HepG2 (cell line): ENCODE results near the gene MBLAC1. TPM values are rescaled to one million over a fixed set of nuclear protein-coding genes. Genes with fewer than 3 reads are reported as not detected.

Experiments used
- ATAD3A ChIP-seq: sonication (generic); formaldehyde crosslinking; IDR thresholded peaks from 2 replicates; pipeline ENCODE4 v1.4.0; 2020; ENCODE audit warnings: missing genetic modification reagents
- GMEB1 ChIP-seq: sonication (generic); formaldehyde crosslinking; IDR thresholded peaks from 2 replicates; pipeline ENCODE4 v1.5.1; 2020; ENCODE audit warnings: missing genetic modification reagents, mild to moderate bottlenecking, borderline replicate concordance
- RNF219 ChIP-seq: sonication (generic); formaldehyde crosslinking; IDR thresholded peaks from 2 replicates; pipeline ENCODE4 v1.5.0; 2020; ENCODE audit warnings: mild to moderate bottlenecking, missing genetic modification reagents
- RXRA ChIP-seq: sonication (generic); formaldehyde crosslinking; IDR thresholded peaks from 2 replicates; pipeline ENCODE4 v1.5.1; 2020; ENCODE audit warnings: missing genetic modification reagents
- UBTF ChIP-seq: sonication (generic); formaldehyde crosslinking; IDR thresholded peaks from 2 replicates; pipeline ENCODE4 v1.4.0; 2020; ENCODE audit warnings: mild to moderate bottlenecking, missing genetic modification reagents
- ZBTB38 ChIP-seq: sonication (generic); formaldehyde crosslinking; IDR thresholded peaks from 2 replicates; pipeline ENCODE4 v1.5.1; 2020; ENCODE audit warnings: mild to moderate bottlenecking, missing genetic modification reagents
- ZHX2 ChIP-seq, 2 experiments: sonication (generic) in 1 of 2; formaldehyde crosslinking in 1 of 2; IDR thresholded peaks; 2 replicates each; pipeline versions ENCODE4 v1.6.1 to v1.9.0; 2014 to 2022; ENCODE audit warnings: antibody characterized with exemption in 1 of 2, borderline replicate concordance in 1 of 2, inconsistent platforms in 1 of 2, low read depth in 1 of 2, missing genetic modification reagents in 1 of 2
- ZMYM4 ChIP-seq: sonication (generic); formaldehyde crosslinking; IDR thresholded peaks from 2 replicates; pipeline ENCODE4 v1.8.1; 2023; ENCODE audit warnings: mild to moderate bottlenecking, missing genetic modification reagents
- ZNF281 ChIP-seq: sonication (generic); formaldehyde crosslinking; IDR thresholded peaks from 2 replicates; pipeline ENCODE4 v1.4.0; 2020; ENCODE audit warnings: missing genetic modification reagents, borderline replicate concordance
- ZNF749 ChIP-seq: sonication (generic); formaldehyde crosslinking; IDR thresholded peaks from 2 replicates; pipeline ENCODE4 v1.8.0; 2022; ENCODE audit warnings: mild to moderate bottlenecking, missing genetic modification reagents, moderate library complexity, borderline replicate concordance
- ZNF780A ChIP-seq: sonication (generic); formaldehyde crosslinking; IDR thresholded peaks from 2 replicates; pipeline ENCODE4 v1.8.0; 2022; ENCODE audit warnings: mild to moderate bottlenecking, missing genetic modification reagents, moderate library complexity
- polyA plus RNA-seq, 8 experiments: library from polyadenylated mRNA; depleted of rRNA in 3 of 8; stranded (reverse) in 7 of 8; unstranded in 1 of 8; fragments of >200 nt; fragmentation: Illumina TruSeq in 4 of 8; extraction: Trizol in 4 of 8; gene quantifications; 2 replicates each; pipeline versions ENCODE4 v1.2.1 to v1.2.3, GENCODE V29; 2011 to 2016; ENCODE audit warnings: low read depth in 4 of 8, missing spikeins in 1 of 8, mixed read lengths in 1 of 8; ENCODE audit not compliant: insufficient read depth in 1 of 8
- total RNA-seq, 5 experiments: library from RNA; depleted of rRNA; stranded (reverse); fragments of >200 nt; fragmentation: Illumina TruSeq; extraction: Trizol; gene quantifications; 2 replicates each; pipeline ENCODE4 v1.2.3, GENCODE V29; 2016; ENCODE audit warnings: low read depth in 1 of 5

MBLAC1 gene
- total and polyA plus RNA-seq, 2 of the 13 experiments (the other 11 are each of a cell fraction or from before 2014, with no cell fraction given): 0.79 to 2.1 TPM

- peak; percentile 52; the same call in 1 of the 2 replicates for TF ChIP-seq RNF219 (CRISPR knock-in tag)
- TF ChIP-seq ZNF281: peak; percentile 33; the same call in 1 of the 2 replicates
- TF ChIP-seq ATAD3A (CRISPR knock-in tag): no peak
- TF ChIP-seq ZBTB38 (CRISPR knock-in tag): peak; percentile 94
- TF ChIP-seq ZHX2 (IDR thresholded peaks at IDR 0.05; ENCODE audit: low read depth): 0 out of 2 replicates have a peak, but pooled peaks have one; percentile 55
- TF ChIP-seq ZHX2 (CRISPR knock-in tag; IDR thresholded peaks at IDR 0.05; ENCODE audit: borderline replicate concordance): no peak; the same call in 1 of the 2 replicates
- TF ChIP-seq GMEB1 (CRISPR knock-in tag): peak; percentile 83
- TF ChIP-seq ZNF780A (CRISPR knock-in tag): no peak
- peak; percentile 86 for TF ChIP-seq ZMYM4 (CRISPR knock-in tag)
- TF ChIP-seq UBTF: peak; percentile 78
- peak; percentile 84 for TF ChIP-seq RXRA (CRISPR knock-in tag)
- peak; percentile 79; the same call in 1 of the 2 replicates for TF ChIP-seq ZNF749 (CRISPR knock-in tag)
Measured at GRCh38 chr7:100081535-100082102, 45.1 kb upstream of the MBLAC1 start, which contains the start of gene ZNF3 (continued).
